ENCODE measurements around the gene PCDHA3.
A peak's percentile ranks its signal among the peaks of the same experiment; 100 is the strongest.
"Not testable (repeated sequence)": the region's sequence is repeated elsewhere in the genome, so short reads cannot be mapped to it uniquely, and the experiment has no call there.

Gene PCDHA3

GRCh38 chr5:140821375-140822280 lies 20.8 kb downstream of the PCDHA3 start, which contains the start of gene PCDHA5:
Gene PCDHA5 (plus strand): TSS chr5:140821613.
- peak; percentile 56 for DNase-seq

DNA sequence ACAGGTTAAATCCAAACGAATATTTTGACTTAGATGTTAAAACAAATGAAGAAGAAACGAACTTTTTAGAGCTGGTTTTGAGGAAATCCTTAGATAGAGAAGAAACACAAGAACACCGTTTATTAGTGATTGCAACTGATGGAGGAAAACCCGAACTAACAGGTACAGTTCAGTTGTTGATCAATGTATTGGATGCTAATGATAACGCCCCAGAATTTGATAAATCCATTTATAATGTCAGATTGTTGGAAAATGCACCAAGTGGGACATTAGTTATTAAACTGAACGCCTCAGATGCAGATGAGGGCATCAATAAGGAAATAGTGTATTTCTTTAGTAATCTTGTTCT lies 21.4 kb downstream of the PCDHA3 start:
- no peak for DNase-seq

DNA sequence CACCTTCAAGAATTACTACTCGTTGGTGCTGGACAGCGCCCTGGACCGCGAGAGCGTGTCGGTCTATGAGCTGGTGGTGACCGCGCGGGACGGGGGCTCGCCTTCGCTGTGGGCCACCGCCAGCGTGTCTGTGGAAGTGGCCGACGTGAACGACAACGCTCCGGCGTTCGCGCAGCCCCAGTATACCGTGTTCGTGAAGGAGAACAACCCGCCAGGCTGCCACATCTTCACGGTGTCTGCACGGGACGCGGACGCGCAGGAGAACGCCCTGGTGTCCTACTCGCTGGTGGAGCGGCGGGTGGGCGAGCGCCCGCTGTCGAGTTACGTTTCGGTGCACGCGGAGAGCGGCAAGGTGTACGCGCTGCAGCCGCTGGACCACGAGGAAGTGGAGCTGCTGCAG lies 22.1 kb downstream of the PCDHA3 start:
- not testable (repeated sequence) for DNase-seq

- no peak for DNase-seq
These were observed 22.6 kb downstream of the PCDHA3 start for GRCh38 chr5:140823475-140823874.

DNA sequence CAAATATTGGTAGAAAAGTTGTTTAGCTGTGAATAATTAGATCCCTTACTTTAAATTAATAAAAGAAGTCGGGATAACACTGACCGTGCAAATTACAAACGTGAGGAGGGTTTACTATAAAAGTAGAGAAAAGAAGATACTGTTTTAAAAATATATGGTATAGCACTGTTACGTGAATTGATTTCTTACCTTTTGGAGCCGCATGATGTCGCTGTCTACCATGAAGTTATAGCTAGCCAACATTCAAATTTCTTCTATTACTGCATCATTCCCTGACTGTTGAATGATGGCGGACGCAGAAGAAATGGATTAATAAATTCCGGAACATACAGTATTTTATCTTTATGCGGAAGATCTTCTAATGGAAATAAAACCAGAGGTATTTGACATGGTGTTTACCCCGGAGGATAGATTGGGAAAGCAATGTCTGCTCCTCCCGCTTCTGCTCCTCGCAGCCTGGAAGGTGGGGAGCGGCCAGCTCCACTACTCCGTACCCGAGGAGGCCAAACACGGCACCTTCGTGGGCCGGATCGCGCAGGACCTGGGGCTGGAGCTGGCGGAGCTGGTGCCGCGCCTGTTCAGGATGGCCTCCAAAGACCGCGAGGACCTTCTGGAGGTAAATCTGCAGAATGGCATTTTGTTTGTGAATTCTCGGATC lies 27.0 kb downstream of the PCDHA3 start, which contains the start of gene PCDHA6:
Gene PCDHA6 (plus strand): TSS at position 257 of the 658 bp plus-strand sequence. CDS start 132 bp downstream, at position 389.
- no peak for DNase-seq

- no peak for DNase-seq
These were observed 27.5 kb downstream of the PCDHA3 start for GRCh38 chr5:140828362-140828737.

DNA sequence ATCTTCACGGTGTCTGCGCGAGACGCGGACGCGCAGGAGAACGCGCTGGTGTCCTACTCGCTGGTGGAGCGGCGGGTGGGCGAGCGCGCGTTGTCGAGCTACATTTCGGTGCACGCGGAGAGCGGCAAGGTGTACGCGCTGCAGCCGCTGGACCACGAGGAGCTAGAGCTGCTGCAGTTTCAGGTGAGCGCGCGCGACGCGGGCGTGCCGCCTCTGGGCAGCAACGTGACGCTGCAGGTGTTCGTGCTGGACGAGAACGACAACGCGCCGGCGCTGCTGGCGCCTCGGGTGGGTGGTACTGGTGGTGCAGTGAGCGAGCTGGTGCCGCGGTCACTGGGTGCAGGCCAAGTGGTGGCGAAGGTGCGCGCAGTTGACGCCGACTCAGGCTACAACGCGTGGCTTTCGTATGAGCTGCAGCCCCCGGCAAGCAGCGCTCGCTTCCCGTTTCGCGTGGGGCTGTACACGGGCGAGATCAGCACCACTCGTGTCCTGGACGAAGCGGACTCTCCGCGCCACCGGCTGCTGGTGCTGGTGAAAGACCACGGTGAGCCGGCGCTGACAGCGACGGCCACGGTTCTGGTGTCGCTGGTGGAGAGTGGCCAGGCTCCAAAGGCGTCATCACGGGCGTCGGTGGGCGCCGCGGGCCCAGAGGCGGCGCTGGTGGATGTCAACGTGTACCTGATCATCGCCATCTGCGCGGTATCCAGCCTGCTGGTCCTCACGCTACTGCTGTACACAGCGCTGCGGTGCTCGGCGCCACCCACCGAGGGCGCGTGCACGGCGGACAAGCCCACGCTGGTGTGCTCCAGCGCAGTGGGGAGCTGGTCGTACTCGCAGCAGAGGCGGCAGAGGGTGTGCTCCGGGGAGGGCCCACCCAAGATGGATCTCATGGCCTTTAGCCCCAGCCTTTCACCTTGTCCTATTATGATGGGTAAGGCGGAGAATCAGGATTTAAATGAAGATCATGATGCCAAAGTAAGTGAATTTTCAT lies 28.9 kb downstream of the PCDHA3 start:
- DNase-seq: not testable (repeated sequence)

DNA sequence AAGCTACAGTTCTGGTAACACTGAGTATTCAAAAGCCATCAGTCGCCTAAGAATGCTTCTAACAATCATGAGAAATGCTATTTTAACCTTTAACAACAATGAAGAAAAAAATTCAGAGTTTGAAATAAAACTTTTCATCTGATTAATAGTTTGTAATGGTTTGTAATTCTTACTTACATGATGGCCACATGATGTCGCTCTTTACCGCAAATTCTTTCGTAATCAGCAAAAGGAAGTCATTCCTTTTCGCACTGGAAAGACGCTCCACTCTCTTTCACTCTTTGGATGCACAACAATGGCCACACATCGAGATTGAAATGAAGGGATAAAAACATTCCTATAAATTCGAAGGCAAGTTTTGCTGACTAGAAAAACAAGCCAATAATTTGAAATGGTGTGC lies 33.1 kb downstream of the PCDHA3 start, which contains the start of gene PCDHA7:
Gene PCDHA7 (plus strand): TSS at position 277 of the 400 bp plus-strand sequence. CDS start 115 bp downstream, at position 392.
- no peak for DNase-seq

GRCh38 chr5:140834439-140835008 lies 33.7 kb downstream of the PCDHA3 start:
- not testable (repeated sequence) for DNase-seq

DNA sequence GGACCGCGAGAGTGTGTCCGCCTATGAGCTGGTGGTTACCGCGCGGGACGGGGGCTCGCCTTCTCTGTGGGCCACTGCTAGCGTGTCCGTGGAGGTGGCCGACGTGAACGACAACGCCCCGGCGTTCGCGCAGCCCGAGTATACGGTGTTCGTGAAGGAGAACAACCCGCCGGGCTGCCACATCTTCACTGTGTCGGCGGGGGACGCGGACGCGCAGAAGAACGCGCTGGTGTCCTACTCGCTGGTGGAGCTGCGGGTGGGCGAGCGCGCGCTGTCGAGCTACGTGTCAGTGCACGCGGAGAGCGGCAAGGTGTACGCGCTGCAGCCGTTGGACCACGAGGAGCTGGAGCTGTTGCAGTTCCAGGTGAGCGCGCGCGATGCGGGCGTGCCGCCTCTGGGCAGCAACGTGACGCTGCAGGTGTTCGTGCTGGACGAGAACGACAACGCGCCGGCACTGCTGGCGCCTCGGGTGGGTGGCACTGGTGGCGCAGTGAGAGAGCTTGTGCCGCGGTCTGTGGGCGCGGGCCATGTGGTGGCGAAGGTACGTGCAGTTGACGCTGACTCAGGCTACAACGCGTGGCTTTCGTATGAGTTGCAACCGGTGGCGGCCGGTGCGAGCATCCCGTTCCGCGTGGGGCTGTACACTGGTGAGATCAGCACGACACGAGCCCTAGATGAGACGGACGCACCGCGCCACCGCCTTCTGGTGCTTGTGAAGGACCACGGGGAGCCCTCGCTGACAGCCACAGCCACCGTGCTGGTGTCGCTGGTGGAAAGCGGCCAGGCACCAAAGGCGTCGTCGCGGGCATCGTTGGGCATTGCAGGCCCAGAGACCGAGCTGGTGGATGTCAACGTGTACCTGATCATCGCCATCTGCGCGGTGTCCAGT lies 35.0 kb downstream of the PCDHA3 start:
- DNase-seq: no peak

- no peak for DNase-seq
These were observed 40.4 kb downstream of the PCDHA3 start, which contains the start of gene PCDHA8 for GRCh38 chr5:140840978-140841962. Gene PCDHA8 (plus strand): TSS chr5:140841187. CDS start chr5:140841322, 135 bp downstream.

GRCh38 chr5:140842798-140843733 lies 42.2 kb downstream of the PCDHA3 start:
- DNase-seq: no peak

DNA sequence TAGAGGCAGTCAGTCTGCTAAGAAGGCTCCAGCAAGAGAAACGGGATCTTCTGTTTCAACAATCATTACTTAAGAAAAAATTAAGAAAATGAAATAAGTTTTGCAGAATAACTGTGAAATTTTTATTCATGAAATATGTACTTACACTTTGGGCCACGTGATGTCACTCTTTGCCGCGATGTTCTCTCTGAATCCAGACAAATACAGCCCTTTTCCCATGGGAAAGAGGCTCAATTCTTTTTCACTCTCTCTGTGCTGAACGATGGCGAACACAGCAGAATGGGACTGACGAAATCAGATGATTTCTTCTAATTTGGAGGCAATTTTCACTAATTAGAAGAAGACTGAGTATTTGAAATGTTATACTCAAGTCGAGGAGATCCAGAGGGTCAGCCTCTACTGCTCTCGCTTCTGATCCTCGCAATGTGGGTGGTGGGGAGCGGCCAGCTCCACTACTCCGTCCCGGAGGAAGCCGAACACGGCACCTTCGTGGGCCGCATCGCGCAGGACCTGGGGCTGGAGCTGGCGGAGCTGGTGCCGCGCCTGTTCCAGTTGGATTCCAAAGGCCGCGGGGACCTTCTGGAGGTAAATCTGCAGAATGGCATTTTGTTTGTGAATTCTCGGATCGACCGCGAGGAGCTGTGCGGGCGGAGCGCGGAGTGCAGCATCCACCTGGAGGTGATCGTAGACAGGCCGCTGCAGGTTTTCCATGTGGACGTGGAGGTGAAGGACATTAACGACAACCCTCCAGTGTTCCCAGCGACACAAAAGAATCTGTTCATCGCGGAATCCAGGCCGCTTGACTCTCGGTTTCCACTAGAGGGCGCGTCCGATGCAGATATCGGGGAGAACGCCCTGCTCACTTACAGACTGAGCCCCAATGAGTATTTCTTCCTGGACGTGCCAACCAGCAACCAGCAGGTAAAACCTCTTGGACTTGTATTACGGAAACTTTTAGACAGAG lies 47.6 kb downstream of the PCDHA3 start, which contains the start of gene PCDHA9:
Gene PCDHA9 (plus strand): TSS at position 244 of the 964 bp plus-strand sequence. CDS start 114 bp downstream, at position 358.
- not testable (repeated sequence) for DNase-seq

DNA sequence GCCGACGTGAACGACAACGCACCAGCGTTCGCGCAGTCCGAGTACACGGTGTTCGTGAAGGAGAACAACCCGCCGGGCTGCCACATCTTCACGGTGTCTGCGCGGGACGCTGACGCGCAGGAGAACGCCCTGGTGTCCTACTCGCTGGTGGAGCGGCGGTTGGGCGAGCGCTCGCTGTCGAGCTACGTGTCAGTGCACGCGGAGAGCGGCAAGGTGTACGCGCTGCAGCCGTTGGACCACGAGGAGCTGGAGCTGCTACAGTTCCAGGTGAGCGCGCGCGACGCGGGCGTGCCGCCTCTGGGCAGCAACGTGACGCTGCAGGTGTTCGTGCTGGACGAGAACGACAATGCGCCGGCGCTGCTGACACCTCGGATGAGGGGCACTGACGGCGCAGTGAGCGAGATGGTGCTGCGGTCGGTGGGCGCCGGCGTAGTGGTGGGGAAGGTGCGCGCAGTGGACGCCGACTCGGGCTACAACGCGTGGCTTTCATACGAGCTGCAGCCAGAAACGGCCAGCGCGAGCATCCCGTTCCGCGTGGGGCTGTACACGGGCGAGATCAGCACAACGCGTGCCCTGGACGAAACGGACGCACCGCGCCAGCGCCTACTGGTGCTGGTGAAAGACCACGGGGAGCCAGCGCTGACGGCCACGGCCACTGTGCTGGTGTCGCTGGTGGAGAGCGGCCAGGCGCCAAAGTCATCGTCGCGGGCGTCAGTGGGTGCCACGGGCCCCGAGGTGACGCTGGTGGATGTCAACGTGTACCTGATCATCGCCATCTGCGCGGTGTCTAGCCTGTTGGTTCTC lies 49.2 kb downstream of the PCDHA3 start:
- DNase-seq: not testable (repeated sequence)
